Astrocyte of the cerebellum (primary cell): Measurements from ENCODE around the gene PUM1.
A peak's percentile ranks its signal among the peaks of the same experiment; 100 is the strongest.
"Not testable (repeated sequence)": the region's sequence is repeated elsewhere in the genome, so short reads cannot be mapped to it uniquely, and the experiment has no call there.

Experiments used
- DNase-seq: peaks from one replicate; pipeline ENCODE4 v3.0.0-alpha.2; 2011; ENCODE audit warnings: low read depth
- H3K4me3 ChIP-seq: 2 replicates; pipeline ENCODE4 v1.5.1; 2011; ENCODE audit warnings: mild to moderate bottlenecking, low read depth, low read length, moderate library complexity
- in situ Hi-C: cut with HindIII; loops from 2 replicates; pipeline ENCODE4 v1.10.0; 2017; ENCODE audit warnings: low sequenced_read_pairs
- TF ChIP-seq, protein P1 (sequence below): IDR thresholded peaks from 2 replicates; pipeline ENCODE4 v1.5.1; 2012; ENCODE audit warnings: low read length, low read depth, moderate library complexity, mild to moderate bottlenecking; ENCODE audit errors: missing control alignments

The PUM1 gene

DNA sequence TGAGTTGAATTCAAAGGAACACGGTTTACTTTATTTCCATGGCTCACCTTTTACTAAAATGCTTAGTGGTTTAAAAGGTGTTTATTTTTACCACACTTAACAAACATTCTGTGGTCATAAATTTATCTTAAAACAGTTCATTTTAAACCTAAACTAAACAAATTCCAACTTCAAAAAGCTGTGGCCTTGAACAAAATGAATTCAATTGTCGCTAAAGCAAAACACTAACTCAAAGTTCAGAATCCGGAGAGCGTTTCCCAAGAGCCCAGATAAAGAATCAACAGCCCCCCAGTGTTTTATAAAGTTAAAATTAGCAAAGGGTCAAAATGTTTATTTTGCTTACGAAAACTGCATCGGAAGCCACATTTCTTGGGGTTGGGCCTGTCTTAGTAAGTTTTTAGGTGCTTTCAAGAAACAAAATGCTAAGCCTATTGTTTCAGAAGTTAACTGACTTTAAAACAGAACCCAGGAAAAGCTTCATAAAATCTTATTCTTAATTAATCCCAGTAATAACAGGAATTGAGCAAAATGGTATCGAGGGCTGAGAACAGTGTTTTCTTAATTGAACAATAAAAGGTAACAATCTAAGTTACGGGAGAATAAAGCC lies 1.3 kb downstream of the PUM1 start:
- TF ChIP-seq, protein P1, sequence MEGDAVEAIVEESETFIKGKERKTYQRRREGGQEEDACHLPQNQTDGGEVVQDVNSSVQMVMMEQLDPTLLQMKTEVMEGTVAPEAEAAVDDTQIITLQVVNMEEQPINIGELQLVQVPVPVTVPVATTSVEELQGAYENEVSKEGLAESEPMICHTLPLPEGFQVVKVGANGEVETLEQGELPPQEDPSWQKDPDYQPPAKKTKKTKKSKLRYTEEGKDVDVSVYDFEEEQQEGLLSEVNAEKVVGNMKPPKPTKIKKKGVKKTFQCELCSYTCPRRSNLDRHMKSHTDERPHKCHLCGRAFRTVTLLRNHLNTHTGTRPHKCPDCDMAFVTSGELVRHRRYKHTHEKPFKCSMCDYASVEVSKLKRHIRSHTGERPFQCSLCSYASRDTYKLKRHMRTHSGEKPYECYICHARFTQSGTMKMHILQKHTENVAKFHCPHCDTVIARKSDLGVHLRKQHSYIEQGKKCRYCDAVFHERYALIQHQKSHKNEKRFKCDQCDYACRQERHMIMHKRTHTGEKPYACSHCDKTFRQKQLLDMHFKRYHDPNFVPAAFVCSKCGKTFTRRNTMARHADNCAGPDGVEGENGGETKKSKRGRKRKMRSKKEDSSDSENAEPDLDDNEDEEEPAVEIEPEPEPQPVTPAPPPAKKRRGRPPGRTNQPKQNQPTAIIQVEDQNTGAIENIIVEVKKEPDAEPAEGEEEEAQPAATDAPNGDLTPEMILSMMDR = no peak
- H3K4me3 ChIP-seq = peak overlapping the region; percentile 74
- no peak for DNase-seq
- in situ Hi-C loops = loop anchor here (5.0 kb wide), 2 partner anchors 52 to 93 kb away; no protein-coding TSS in a partner anchor

DNA sequence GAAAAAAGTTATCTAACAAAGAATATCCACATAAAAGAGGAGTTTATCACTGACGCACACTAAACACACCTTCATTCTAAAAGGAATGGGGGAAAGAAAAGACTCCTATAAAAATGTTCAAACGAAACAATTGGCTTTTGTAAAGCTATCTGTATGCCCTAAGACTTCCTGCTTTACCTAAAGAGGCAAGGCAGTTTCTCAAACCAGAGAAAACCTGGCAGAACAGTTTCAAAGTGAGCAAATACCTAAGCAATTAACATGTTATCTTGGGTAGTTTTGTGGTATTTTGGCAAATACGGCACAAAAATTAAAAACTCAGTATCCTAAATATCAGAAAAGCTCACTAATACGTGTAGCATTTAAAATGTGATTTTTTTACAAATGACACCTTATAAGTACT lies 1.9 kb downstream of the PUM1 start:
- H3K4me3 ChIP-seq = peak overlapping the region; percentile 74
- TF ChIP-seq, protein P1 = no peak
- DNase-seq = no peak
- in situ Hi-C loops = loop anchor here (5.0 kb wide), 2 partner anchors 51 to 94 kb away; no protein-coding TSS in a partner anchor

DNA sequence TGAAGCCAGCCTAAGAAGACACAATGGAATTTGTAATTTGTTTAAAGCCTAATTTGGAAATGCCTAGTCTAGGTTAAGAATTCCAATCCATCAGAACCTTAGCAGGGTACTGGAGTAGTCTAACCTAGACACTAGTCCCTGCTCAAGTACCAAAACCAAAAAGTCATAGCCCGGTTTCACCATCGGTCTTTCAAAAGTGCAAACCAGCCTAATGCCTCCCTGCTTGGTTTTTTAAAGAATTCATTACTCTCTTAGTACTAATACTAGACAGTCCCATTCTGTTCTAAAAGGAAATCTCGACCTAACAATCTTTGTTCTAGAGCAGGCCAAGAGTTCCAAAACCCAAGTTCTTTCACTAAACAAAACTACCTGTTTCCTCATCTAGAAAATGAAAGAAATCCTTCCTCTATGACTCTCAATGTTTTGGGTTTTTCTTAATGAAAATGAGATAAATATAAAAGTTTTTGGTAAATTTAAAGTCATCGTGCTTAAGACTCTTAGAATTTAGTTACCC lies 2.6 kb downstream of the PUM1 start:
- in situ Hi-C loops = loop anchor here (5.0 kb wide), 2 partner anchors 51 to 94 kb away; no protein-coding TSS in a partner anchor
- H3K4me3 ChIP-seq = peak overlapping the region; percentile 74
- DNase-seq = no peak
- TF ChIP-seq, protein P1 = no peak

DNA sequence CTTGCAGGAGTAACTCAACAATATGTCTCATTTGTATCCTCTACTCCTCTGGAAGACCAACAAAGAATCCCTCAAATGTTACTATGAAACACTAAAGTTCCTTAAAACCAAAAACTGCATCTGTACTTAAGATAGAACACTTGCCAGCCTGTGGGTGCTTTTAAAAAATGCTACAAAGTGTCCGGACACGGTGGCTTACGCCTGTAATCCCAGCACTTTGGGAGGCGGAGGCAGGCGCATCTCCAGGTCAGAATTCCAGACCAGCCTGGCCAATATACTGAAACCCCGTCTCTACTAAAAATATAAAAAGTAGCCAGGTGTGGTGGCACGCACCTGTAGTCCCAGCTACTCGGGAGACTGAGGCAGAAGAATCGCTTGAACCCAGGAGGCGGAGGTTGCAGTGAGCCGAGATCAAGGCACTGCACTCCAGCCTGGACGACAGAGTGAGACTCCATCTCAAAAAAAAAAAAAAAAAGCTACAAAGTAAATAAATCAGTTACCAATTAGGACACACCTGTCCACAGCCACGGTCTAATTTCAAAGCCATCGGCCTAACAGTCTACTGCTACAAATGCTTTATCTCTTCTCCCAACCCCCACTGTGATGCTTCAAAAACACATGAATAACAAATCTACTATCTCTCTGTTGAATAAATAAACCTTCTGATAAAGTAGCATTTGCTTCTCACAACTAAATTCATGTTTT lies 3.2 kb downstream of the PUM1 start:
- H3K4me3 ChIP-seq = peak overlapping the region; percentile 74
- in situ Hi-C loops = loop anchor here (5.0 kb wide), 2 partner anchors 50 to 95 kb away; no protein-coding TSS in a partner anchor
- DNase-seq = not testable (repeated sequence)

DNA sequence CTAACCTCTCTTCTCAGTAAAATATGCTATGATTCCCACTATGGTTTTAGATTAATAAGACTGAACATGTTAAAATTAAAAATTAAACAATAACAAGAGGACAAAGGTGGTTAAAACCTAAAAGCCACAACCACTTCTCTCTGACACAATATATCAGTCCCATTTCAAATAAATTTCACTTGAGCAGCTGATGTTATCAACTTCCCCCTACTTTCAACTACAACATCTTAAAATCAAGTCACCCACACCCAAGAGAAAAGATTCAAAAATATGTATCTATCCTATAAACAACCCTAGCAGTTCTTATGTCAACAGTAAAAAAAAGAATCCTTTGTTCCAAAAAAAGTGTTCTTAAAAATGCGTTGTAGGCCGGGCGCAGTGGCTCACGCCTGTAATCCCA lies 7.5 kb downstream of the PUM1 start:
- H3K4me3 ChIP-seq = no peak overlapping the region
- in situ Hi-C loops = no loop called here
- TF ChIP-seq, protein P1 = no peak
- DNase-seq = no peak

DNA sequence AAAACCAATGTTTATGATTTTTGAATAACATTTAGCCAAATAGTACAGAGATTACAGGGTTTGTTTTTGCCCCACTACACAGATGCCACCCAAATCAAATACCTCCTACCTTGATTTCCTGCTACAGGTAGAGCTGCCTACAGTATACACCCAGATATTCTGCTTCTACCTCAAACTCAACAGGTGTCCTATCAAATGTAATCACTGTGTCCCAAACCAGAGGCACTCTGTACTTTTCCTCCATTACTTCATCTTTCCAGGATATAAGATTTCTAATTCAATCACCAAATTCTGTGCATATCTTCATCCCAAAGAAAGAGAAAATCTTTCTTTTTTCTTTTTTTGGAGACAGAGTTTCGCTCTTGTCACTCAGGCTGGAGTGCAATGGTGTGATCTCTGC lies 9.6 kb downstream of the PUM1 start:
- in situ Hi-C loops = no loop called here
- TF ChIP-seq, protein P1 = no peak
- H3K4me3 ChIP-seq = no peak overlapping the region
- DNase-seq = no peak

DNA sequence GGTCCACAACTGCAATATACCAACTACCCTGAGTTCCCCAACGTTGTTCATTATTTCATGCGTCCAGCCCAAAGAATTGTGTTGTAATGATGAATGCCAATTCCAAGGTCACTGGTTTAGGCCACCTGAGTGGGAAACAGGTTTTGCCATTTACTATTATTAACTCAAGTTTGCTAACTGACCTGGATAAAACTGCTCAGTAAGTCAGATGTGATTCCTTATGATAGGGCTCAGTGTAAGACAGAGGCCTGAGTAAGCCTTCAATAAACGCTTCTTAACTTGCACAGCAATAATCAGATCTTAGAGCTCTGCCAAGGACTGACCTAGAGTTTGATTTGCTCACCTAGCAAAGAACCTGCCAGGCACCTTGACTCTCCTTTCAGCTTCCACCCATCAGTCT lies 10.0 kb downstream of the PUM1 start:
- in situ Hi-C loops = no loop called here

More for the DNA sequence above, 10.0 kb downstream of the PUM1 start:
- no peak for DNase-seq
- TF ChIP-seq, protein P1 = no peak
- no peak overlapping the region for H3K4me3 ChIP-seq
